Measurements from ENCODE around the gene PLB1.

PLB1 gene

GRCh38 chr2:28534817-28535216 lies 39.0 kb downstream of the PLB1 start:
- no peak for DNase-seq (ENCODE audit: extremely low read depth, low read depth)

GRCh38 chr2:28538134-28538533 lies 42.3 kb downstream of the PLB1 start:
- TF ChIP-seq CTCF (IDR thresholded peaks at IDR 0.05; ENCODE audit: low read depth, low read length), result no peak
- no peak for DNase-seq (ENCODE audit: extremely low read depth, low read depth)

More at GRCh38 chr2:28534817-28535216, 39.0 kb downstream of the PLB1 start:
- no peak for TF ChIP-seq CTCF (IDR thresholded peaks at IDR 0.05; ENCODE audit: low read depth, low read length)

- no peak for TF ChIP-seq CTCF (IDR thresholded peaks at IDR 0.05; ENCODE audit: low read depth, low read length)
- no peak for DNase-seq (ENCODE audit: extremely low read depth, low read depth)
Observed at GRCh38 chr2:28538652-28539051, 42.8 kb downstream of the PLB1 start.

- TF ChIP-seq CTCF (IDR thresholded peaks at IDR 0.05; ENCODE audit: low read depth, low read length), result no peak
- no peak for DNase-seq (ENCODE audit: extremely low read depth, low read depth)
Observed at GRCh38 chr2:28539118-28539541, 43.3 kb downstream of the PLB1 start.

- TF ChIP-seq CTCF (IDR thresholded peaks at IDR 0.05; ENCODE audit: low read depth, low read length), result no peak
- no peak for DNase-seq (ENCODE audit: extremely low read depth, low read depth)
Observed at GRCh38 chr2:28543316-28544035, 47.6 kb downstream of the PLB1 start.

GRCh38 chr2:28544036-28544346 lies 48.1 kb downstream of the PLB1 start:
- DNase-seq (ENCODE audit: extremely low read depth, low read depth), result no peak
- no peak for TF ChIP-seq CTCF (IDR thresholded peaks at IDR 0.05; ENCODE audit: low read depth, low read length)

DNA sequence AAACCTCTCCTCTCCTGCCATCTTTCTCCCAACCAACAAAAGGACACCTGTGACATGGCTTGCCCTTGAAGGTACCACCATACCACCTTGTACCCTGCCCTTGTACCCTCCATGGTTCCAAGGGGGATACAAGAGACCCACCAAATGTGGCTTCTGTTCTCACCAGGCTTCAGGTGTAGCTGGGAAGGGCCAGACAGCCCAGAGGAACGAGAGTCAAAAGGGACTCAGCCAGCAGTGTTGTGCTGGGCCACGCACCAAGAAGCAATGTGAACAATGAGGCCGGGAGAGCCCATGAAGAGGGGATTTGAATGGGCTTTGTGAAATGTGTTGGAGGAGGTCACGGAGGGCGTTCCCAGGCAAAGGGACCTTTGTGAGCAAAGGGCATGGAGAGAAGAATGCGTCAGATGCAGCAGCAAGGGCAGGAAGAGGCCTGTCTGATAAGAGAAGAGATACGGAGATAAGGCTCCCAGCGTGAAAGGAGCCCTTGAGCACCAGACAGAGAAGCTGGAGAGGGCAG lies 48.6 kb downstream of the PLB1 start:
- TF ChIP-seq CTCF (IDR thresholded peaks at IDR 0.05; ENCODE audit: low read depth, low read length), result no peak
- DNase-seq (ENCODE audit: extremely low read depth, low read depth), result no peak
